HG03571 (cell line): Measurements from ENCODE around the gene ITPR2.
A peak's percentile ranks its signal among the peaks of the same experiment; 100 is the strongest.
"Not testable (repeated sequence)": the region's sequence is repeated elsewhere in the genome, so short reads cannot be mapped to it uniquely, and the experiment has no call there.

Source experiments
- ATAC-seq: cut with Tn5 transposase; IDR thresholded peaks from one replicate; pipeline ENCODE4 v1.9.1; 2021; ENCODE audit not compliant: unreplicated experiment

ITPR2 gene

GRCh38 chr12:26767116-26767515 is 65.9 kb downstream of the ITPR2 start:
- ATAC-seq: no peak

GRCh38 chr12:26762186-26762585 is 70.8 kb downstream of the ITPR2 start:
- ATAC-seq: no peak

GRCh38 chr12:26761775-26762174 is 71.2 kb downstream of the ITPR2 start:
- no peak for ATAC-seq

GRCh38 chr12:26760657-26761293 is 72.2 kb downstream of the ITPR2 start:
- no peak for ATAC-seq

GRCh38 chr12:26755362-26755761 is 77.6 kb downstream of the ITPR2 start:
- not testable (repeated sequence) for ATAC-seq

- ATAC-seq: no peak
Measured at GRCh38 chr12:26754148-26754547, 78.8 kb downstream of the ITPR2 start.

- no peak for ATAC-seq
Measured at GRCh38 chr12:26751179-26751578, 81.8 kb downstream of the ITPR2 start.

- peak; percentile 45 for ATAC-seq
Measured at GRCh38 chr12:26750531-26751175, 82.3 kb downstream of the ITPR2 start.

GRCh38 chr12:26749781-26750180 is 83.2 kb downstream of the ITPR2 start:
- peak; percentile 75 for ATAC-seq

GRCh38 chr12:26748741-26749431 is 84.1 kb downstream of the ITPR2 start:
- ATAC-seq: peak; percentile 46

GRCh38 chr12:26748412-26748740 is 84.6 kb downstream of the ITPR2 start:
- ATAC-seq: peak; percentile 1

GRCh38 chr12:26746121-26746714 is 86.8 kb downstream of the ITPR2 start:
- no peak for ATAC-seq

- no peak for ATAC-seq
Measured at GRCh38 chr12:26744697-26745440, 88.1 kb downstream of the ITPR2 start.

- no peak for ATAC-seq
Measured at GRCh38 chr12:26744042-26744626, 88.9 kb downstream of the ITPR2 start.

GRCh38 chr12:26741584-26742227 is 91.3 kb downstream of the ITPR2 start:
- ATAC-seq: no peak

- no peak for ATAC-seq
Measured at GRCh38 chr12:26740991-26741390, 92.0 kb downstream of the ITPR2 start.

GRCh38 chr12:26740348-26740747 is 92.6 kb downstream of the ITPR2 start:
- no peak for ATAC-seq

- no peak for ATAC-seq
Measured at GRCh38 chr12:26737487-26738030, 95.4 kb downstream of the ITPR2 start.

- no peak for ATAC-seq
Measured at GRCh38 chr12:26736563-26737486, 96.2 kb downstream of the ITPR2 start.
